Measurements from ENCODE around the gene DEF6. TPM values are rescaled to one million over a fixed set of nuclear protein-coding genes. Genes with fewer than 3 reads are reported as not detected.

The DEF6 gene
- total RNA-seq, 2 donors from 2014 or later, result 8.1 to 12.5 TPM

DNA sequence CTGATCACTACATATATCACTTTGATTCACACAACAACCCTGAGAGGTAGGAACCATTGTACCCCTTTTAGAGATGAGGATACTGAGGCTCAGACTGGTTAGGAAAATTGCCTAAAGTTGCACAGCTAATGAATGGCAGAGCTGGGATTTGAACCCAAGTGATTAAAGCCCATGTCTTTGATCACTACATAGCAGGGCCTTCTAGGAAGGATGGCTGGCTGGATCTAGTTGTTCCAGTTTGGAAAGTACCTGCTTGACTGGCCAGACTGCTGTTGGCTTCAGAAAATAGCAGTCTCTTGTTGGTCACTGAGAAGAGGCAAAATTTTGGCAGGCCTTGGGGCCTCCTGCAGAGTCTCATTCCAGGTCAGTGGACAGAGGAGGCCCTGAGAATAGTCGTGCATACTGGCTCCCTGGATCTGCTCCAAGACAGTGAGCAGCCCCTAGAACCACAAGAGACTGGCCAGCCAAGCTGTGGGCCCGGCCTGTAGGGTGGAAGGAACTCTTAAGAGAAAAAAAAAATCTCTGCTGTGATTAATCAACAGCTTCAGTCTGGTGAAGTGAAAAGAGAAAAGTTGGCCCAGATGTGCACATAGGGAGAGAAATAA lies 62.2 kb downstream of the DEF6 start:
- Histone ChIP-seq H3K9ac (ENCODE audit: low read depth in 2 of 2, low read length in 2 of 2) (no peak overlapping the region), H3K36me3 (no peaks in the 10 kb centered on the region), H3K27me3 (no peaks in the 10 kb centered on the region), H3K4me3 (no peak overlapping the region), H3K4me1 (no peaks in the 10 kb centered on the region), H3K27ac (no peak overlapping the region), H3K9me3 (no peaks in the 10 kb centered on the region)
- intact Hi-C loops (cut with DNase I), result no loop called here
- TF ChIP-seq, protein P1, sequence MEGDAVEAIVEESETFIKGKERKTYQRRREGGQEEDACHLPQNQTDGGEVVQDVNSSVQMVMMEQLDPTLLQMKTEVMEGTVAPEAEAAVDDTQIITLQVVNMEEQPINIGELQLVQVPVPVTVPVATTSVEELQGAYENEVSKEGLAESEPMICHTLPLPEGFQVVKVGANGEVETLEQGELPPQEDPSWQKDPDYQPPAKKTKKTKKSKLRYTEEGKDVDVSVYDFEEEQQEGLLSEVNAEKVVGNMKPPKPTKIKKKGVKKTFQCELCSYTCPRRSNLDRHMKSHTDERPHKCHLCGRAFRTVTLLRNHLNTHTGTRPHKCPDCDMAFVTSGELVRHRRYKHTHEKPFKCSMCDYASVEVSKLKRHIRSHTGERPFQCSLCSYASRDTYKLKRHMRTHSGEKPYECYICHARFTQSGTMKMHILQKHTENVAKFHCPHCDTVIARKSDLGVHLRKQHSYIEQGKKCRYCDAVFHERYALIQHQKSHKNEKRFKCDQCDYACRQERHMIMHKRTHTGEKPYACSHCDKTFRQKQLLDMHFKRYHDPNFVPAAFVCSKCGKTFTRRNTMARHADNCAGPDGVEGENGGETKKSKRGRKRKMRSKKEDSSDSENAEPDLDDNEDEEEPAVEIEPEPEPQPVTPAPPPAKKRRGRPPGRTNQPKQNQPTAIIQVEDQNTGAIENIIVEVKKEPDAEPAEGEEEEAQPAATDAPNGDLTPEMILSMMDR (IDR thresholded peaks at IDR 0.05), result no peak
- no peak for DNase-seq

DNA sequence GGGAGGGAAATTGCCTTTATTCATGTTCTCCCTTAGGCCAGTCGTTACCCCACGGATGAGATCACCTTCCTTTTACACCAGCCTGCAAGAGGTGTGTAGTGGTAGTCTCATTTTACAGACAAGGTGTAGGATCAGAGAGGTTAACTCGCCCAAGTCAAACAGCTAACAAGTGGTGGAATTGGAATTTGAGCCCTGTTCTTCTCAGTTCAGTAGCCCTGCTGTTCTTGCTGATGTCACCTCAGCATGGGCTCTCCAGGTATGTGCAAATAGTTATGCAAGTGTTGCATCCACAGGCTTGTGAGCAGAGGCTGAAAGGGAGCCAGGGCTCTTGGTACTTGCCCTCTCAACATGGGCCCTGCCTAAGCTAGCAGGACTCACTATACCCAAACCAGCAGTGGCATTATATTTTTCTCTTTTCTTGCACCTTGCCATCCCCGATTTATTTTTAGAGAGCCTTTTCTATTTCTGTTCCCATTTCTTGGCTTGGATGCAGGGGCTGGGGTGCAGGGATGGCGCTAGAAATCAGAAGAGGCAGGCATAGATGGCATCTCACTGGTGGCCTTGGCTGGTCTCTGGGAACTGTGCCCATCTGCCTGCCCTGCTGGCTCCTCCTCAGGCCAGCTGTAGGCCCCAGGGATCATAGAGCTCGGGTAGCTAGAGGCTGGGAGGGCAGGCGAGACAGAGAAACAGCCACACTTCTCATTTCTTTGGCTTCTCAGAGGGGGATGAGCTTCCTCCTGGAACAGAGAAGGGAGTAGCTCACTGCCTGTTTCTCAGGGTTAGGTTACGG lies 62.9 kb downstream of the DEF6 start:
- no peak overlapping the region for H3K27ac ChIP-seq
- H3K9me3 ChIP-seq, result no peaks in the 10 kb centered on the region
- no peak overlapping the region for H3K9ac ChIP-seq (ENCODE audit: low read depth in 2 of 2, low read length in 2 of 2)
- DNase-seq, result no peak
- H3K4me1 ChIP-seq, result no peaks in the 10 kb centered on the region
- H3K27me3 ChIP-seq, result no peaks in the 10 kb centered on the region
- no peak overlapping the region for H3K4me3 ChIP-seq
- H3K36me3 ChIP-seq, result no peaks in the 10 kb centered on the region
- intact Hi-C loops (cut with DNase I), result no loop called here
- TF ChIP-seq, protein P1 (IDR thresholded peaks at IDR 0.05), result no peak

DNA sequence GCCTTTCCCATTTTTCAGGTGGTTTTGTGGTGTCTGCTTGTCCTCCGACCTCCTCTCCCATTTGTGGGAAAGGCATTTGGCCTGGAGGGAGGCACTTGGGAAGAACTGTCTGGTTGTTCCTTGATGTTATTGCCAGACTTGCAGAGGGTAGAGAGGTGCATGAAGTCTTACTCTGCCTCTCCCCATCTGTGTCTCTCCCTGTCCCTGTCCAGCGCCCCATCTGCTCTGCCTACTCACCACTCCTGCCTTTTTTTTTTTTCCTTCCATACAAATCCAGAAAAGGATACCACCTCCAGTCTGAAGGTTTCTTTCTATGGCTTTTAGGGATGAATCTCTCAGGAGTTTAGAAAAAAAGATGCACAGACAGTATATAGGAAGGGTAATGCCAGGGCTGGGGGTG lies 64.6 kb downstream of the DEF6 start:
- no peaks in the 10 kb centered on the region for H3K27me3 ChIP-seq
- no peaks in the 10 kb centered on the region for H3K4me1 ChIP-seq
- TF ChIP-seq, protein P1 (IDR thresholded peaks at IDR 0.05), result no peak
- no peaks in the 10 kb centered on the region for H3K9me3 ChIP-seq
- no peaks in the 10 kb centered on the region for H3K36me3 ChIP-seq
- no peak overlapping the region for H3K4me3 ChIP-seq
- no peak for DNase-seq
- no peak overlapping the region for H3K9ac ChIP-seq (ENCODE audit: low read depth in 2 of 2, low read length in 2 of 2)
- intact Hi-C loops (cut with DNase I), result no loop called here
- no peak overlapping the region for H3K27ac ChIP-seq

DNA sequence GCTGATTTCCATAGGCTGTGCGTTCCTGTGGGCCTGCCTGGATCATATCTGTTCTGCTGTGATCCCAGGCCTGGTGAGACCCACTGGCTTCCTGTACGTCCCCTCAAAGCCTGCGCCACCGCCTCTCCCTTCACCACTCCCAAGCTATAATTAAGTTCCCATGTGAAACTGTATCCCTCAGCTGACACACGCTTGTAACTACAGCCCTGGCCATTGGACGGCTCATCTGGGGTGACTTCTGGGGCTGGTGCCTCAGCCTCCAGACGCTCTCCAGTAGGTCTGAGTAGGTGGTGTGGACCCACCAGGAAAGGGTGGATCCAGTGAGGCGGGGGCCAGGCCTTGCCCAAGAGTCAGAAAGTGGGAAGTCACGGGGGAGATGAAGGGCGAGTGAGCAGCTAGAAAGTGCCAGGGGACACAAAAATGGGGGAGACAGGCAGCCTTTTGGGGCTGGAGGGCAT lies 65.7 kb downstream of the DEF6 start:
- no peak overlapping the region for H3K9ac ChIP-seq (ENCODE audit: low read depth in 2 of 2, low read length in 2 of 2)
- H3K27me3 ChIP-seq, result no peaks in the 10 kb centered on the region
- H3K4me3 ChIP-seq, result no peak overlapping the region
- no peak overlapping the region for H3K27ac ChIP-seq
- intact Hi-C loops (cut with DNase I), result no loop called here
- TF ChIP-seq, protein P1 (IDR thresholded peaks at IDR 0.05), result no peak
- no peak for DNase-seq
- H3K4me1 ChIP-seq, result no peaks in the 10 kb centered on the region
- no peaks in the 10 kb centered on the region for H3K9me3 ChIP-seq
- H3K36me3 ChIP-seq, result no peaks in the 10 kb centered on the region

DNA sequence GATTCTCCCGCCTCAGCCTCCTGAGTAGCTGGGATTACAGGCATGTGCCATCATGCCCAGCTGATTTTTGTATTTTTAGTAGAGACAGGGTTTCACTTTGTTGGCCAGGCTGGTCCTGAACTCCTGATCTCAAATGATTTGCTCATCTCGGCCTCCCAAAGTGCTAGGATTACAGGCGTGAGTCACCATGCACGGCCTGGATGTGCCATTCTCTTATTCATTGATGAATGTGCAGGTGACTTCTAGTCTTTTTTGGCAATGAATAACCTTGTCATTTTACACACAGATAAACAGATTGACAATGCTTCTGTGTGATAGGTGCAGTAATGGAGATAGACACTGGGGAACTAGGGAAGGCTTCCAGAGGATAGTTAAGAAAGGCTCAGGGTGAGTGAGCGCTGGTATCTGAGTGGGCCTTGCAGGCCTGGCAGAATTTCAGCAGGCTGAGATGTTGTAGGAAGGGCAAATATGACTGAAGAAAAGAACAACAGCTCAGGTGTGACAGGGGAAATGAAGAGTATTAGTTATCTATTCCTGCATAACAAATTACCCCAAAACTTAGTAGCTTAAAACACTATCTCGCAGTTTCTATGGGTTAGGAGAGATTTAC lies 68.1 kb downstream of the DEF6 start:
- H3K4me1 ChIP-seq, result no peaks in the 10 kb centered on the region
- intact Hi-C loops (cut with DNase I), result no loop called here

More for the DNA sequence above, 68.1 kb downstream of the DEF6 start:
- Histone ChIP-seq H3K27me3 (no peaks in the 10 kb centered on the region), H3K36me3 (no peaks in the 10 kb centered on the region), H3K9ac (ENCODE audit: low read depth in 2 of 2, low read length in 2 of 2) (no peak overlapping the region), H3K27ac (no peak overlapping the region), H3K4me3 (no peak overlapping the region), H3K9me3 (no peaks in the 10 kb centered on the region)
- TF ChIP-seq, protein P1 (IDR thresholded peaks at IDR 0.05), result no peak
- DNase-seq, result no peak
